GM23338 (cell line): ENCODE results near the gene ITPR2. TPM values are rescaled to one million over a fixed set of nuclear protein-coding genes. Genes with fewer than 3 reads are reported as not detected.
A peak's percentile ranks its signal among the peaks of the same experiment; 100 is the strongest.

Experiments used
- ATAC-seq: fragments of 200-7000 bp; cut with Tn5 transposase; 3 replicates; pipeline ENCODE4 v1.9.1; 2020
- DNase-seq: peaks from one replicate; pipeline ENCODE4 v3.0.0-alpha.2; 2015; ENCODE audit warnings: low spot score
- H2AFZ ChIP-seq: fragments of 200-600 bp; sonication (generic); 2 replicates; pipeline ENCODE4 v1.8.0; 2016; ENCODE audit warnings: antibody characterized with exemption, mild to moderate bottlenecking, moderate library complexity
- H3F3A ChIP-seq: fragments of 200-600 bp; sonication (generic); replicated peaks from 2 replicates; pipeline ENCODE4 v1.8.0; 2017; ENCODE audit warnings: antibody characterized with exemption, mixed run types, low read depth
- H3K27ac ChIP-seq: fragments of 200-600 bp; sonication (generic); 2 replicates; pipeline ENCODE4 v1.6.1; 2016; ENCODE audit warnings: low read depth
- H3K27me3 ChIP-seq: fragments of 200-600 bp; sonication (generic); 2 replicates; pipeline ENCODE4 v1.8.0; 2016; ENCODE audit warnings: mild to moderate bottlenecking, mixed run types, moderate library complexity; ENCODE audit not compliant: insufficient read depth
- H3K36me3 ChIP-seq: fragments of 200-600 bp; sonication (generic); 2 replicates; pipeline ENCODE4 v1.8.0; 2016; ENCODE audit warnings: mild to moderate bottlenecking; ENCODE audit not compliant: insufficient read depth
- H3K4me1 ChIP-seq: fragments of 200-600 bp; sonication (generic); 2 replicates; pipeline ENCODE4 v1.8.0; 2016; ENCODE audit warnings: mild to moderate bottlenecking, moderate library complexity; ENCODE audit not compliant: insufficient read depth
- H3K4me2 ChIP-seq: fragments of 200-600 bp; sonication (generic); 2 replicates; pipeline ENCODE4 v1.7.1; 2017; ENCODE audit warnings: mixed run types
- H3K4me3 ChIP-seq: fragments of 200-600 bp; sonication (generic); 2 replicates; pipeline ENCODE4 v1.6.1; 2016; ENCODE audit warnings: mixed run types
- H3K79me2 ChIP-seq: fragments of 200-600 bp; sonication (generic); replicated peaks from 2 replicates; pipeline ENCODE4 v1.8.0; 2017; ENCODE audit warnings: mild to moderate bottlenecking; ENCODE audit not compliant: insufficient read depth
- H3K9me2 ChIP-seq: fragments of 200-600 bp; sonication (generic); 2 replicates; pipeline ENCODE4 v1.8.0; 2017; ENCODE audit not compliant: insufficient read depth
- H4K20me1 ChIP-seq: fragments of 200-600 bp; sonication (generic); replicated peaks from 2 replicates; pipeline ENCODE4 v1.8.0; 2017; ENCODE audit warnings: mild to moderate bottlenecking; ENCODE audit not compliant: insufficient read depth
- H3K27ac Mint-ChIP-seq: 2 replicates; pipeline ENCODE4 v1.8.0; 2020; ENCODE audit warnings: inconsistent platforms, mild to moderate bottlenecking, moderate library complexity, mixed read lengths
- H3K27me3 Mint-ChIP-seq: 3 replicates; pipeline ENCODE4 v1.8.0; 2022; ENCODE audit warnings: low read depth, mild to moderate bottlenecking, moderate library complexity, mixed read lengths, inconsistent platforms; ENCODE audit not compliant: insufficient read depth, poor library complexity
- H3K36me3 Mint-ChIP-seq: 3 replicates; pipeline ENCODE4 v1.8.0; 2021; ENCODE audit warnings: low read depth, mild to moderate bottlenecking, inconsistent platforms, moderate library complexity, mixed read lengths
- H3K4me1 Mint-ChIP-seq: 3 replicates; pipeline ENCODE4 v1.8.0; 2020; ENCODE audit warnings: mild to moderate bottlenecking, inconsistent platforms, mixed read lengths
- H3K4me3 Mint-ChIP-seq: 3 replicates; pipeline ENCODE4 v1.8.0; 2021; ENCODE audit warnings: moderate library complexity, mild to moderate bottlenecking, inconsistent platforms, mixed read lengths
- H3K9me3 Mint-ChIP-seq: 3 replicates; pipeline ENCODE4 v1.8.0; 2020; ENCODE audit warnings: moderate library complexity, mild to moderate bottlenecking, inconsistent platforms, mixed read lengths
- CTCF ChIP-seq, 2 experiments: fragments of 200-600 bp in 1 of 2; sonication (generic) in 1 of 2; conservative IDR thresholded peaks; 2 replicates each; pipeline versions ENCODE4 v1.5.1 to v1.6.1; 2016 to 2017; ENCODE audit warnings: antibody characterized with exemption in 2 of 2, low read depth in 2 of 2, mild to moderate bottlenecking in 2 of 2, moderate library complexity in 1 of 2
- EZH2 ChIP-seq: fragments of 200-600 bp; sonication (generic); IDR thresholded peaks from one replicate; pipeline ENCODE4 v1.8.0; 2017; ENCODE audit warnings: antibody characterized with exemption, mild to moderate bottlenecking, low read depth; ENCODE audit not compliant: unreplicated experiment
- EZH2phosphoT487 ChIP-seq: fragments of 200-600 bp; sonication (generic); IDR thresholded peaks from one replicate; pipeline ENCODE4 v1.8.1; 2018; ENCODE audit warnings: antibody characterized with exemption; ENCODE audit not compliant: unreplicated experiment
- JUNB ChIP-seq: IDR thresholded peaks from one replicate; pipeline ENCODE4 v1.6.1; 2016; ENCODE audit warnings: antibody characterized with exemption; ENCODE audit not compliant: unreplicated experiment
- NANOG ChIP-seq: IDR thresholded peaks from 2 replicates; pipeline ENCODE4 v1.6.1; 2016; ENCODE audit warnings: antibody characterized with exemption, borderline replicate concordance
- POLR2AphosphoS5 ChIP-seq: IDR thresholded peaks from 2 replicates; pipeline ENCODE4 v1.6.1; 2016; ENCODE audit warnings: antibody characterized with exemption, low read depth
- REST ChIP-seq: IDR thresholded peaks from one replicate; pipeline ENCODE4 v1.6.1; 2018; ENCODE audit warnings: antibody characterized with exemption; ENCODE audit not compliant: unreplicated experiment
- STAT1 ChIP-seq: IDR thresholded peaks from one replicate; pipeline ENCODE4 v1.6.1; 2016; ENCODE audit warnings: antibody characterized with exemption; ENCODE audit not compliant: unreplicated experiment
- ZNF114 ChIP-seq: fragments of 250-450 bp; sonication (Bioruptor Pico); IDR thresholded peaks from 2 replicates; pipeline ENCODE4 v1.5.0; 2020; ENCODE audit warnings: mild to moderate bottlenecking, moderate library complexity
- polyA plus RNA-seq: library from polyadenylated mRNA; unstranded; fragments of >200 nt; fragmentation: Nextera tagmentation; extraction: Ambion mirVana; gene quantifications from 2 replicates; pipeline ENCODE4 v1.2.1, GENCODE V29; 2016
- total RNA-seq: library from RNA; depleted of rRNA; stranded (reverse); fragments of >200 nt; shearing (Covaris generic); gene quantifications from 2 replicates; pipeline ENCODE4 v1.2.3, GENCODE V29; 2014
- TF ChIP-seq, protein P1 (sequence below): IDR thresholded peaks from 2 replicates; pipeline ENCODE4 v1.6.1; 2016; ENCODE audit warnings: antibody characterized with exemption

The ITPR2 gene
- total and polyA plus RNA-seq, 2 experiments from 2014 or later: 44.5 to 65.2 TPM

- peaks cover 12% of the 10 kb centered on the region; the same call in 2 of the 3 replicates for H3K36me3 Mint-ChIP-seq
- H3K79me2 ChIP-seq: peaks cover 78% of the 10 kb centered on the region
- peaks cover 39% of the 10 kb centered on the region for H3K4me1 ChIP-seq
- H2AFZ ChIP-seq: no peak overlapping the region
- TF ChIP-seq CTCF (conservative IDR thresholded peaks at IDR 0.05; ENCODE audit: low read depth in 2 of 2) (no peak), ZNF114 (no peak), NANOG (no peak), REST (no peak), JUNB (no peak), POLR2AphosphoS5 (no peak), STAT1 (no peak), EZH2phosphoT487 (no peak)
- H3F3A ChIP-seq: no peaks in the 10 kb centered on the region
- H3K4me1 Mint-ChIP-seq: peaks cover 16% of the 10 kb centered on the region
- H3K4me2 ChIP-seq: no peak overlapping the region
- peaks cover 2% of the 10 kb centered on the region for H3K27me3 Mint-ChIP-seq
- ATAC-seq (no peak), DNase-seq (no peak)
- H3K9me2 ChIP-seq: no peaks in the 10 kb centered on the region
- H3K27ac ChIP-seq: 0 out of 2 replicates have a peak overlapping the region, but pooled peaks have one; percentile 17
- no peak overlapping the region for H3K4me3 Mint-ChIP-seq
- H3K4me3 ChIP-seq: no peak overlapping the region
- H4K20me1 ChIP-seq: no peaks in the 10 kb centered on the region
- no peaks in the 10 kb centered on the region for H3K27me3 ChIP-seq
- H3K27ac Mint-ChIP-seq: 0 out of 2 replicates have a peak overlapping the region, but pooled peaks have one; percentile 4
- no peaks in the 10 kb centered on the region for H3K9me3 Mint-ChIP-seq
- no peaks in the 10 kb centered on the region for H3K36me3 ChIP-seq
Measured at GRCh38 chr12:26817183-26817591, 15.8 kb downstream of the ITPR2 start.

DNA sequence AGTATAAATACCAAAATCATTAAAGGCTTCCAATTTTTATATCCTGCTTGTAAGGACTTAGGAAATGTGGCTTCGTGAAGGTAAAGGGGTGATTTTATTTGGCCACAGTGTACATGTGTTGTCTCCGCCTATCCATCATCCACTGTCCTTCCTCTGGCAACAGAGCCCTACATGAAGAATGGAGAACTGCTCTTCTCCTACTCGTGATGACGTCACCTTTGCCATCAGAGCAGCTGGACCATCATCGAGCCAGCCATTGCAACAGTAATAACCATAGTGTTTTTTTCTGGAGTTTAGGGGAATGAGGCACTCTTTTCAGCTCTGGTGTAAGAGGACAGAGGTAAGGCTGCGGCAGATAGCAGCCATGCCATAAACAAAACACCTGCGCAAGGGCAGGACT is 19.2 kb downstream of the ITPR2 start:
- H3F3A ChIP-seq: no peaks in the 10 kb centered on the region
- no peak overlapping the region; the same call in 1 of the 2 replicates for H3K27ac ChIP-seq
- Mint-ChIP-seq H3K9me3 (no peaks in the 10 kb centered on the region), H3K4me3 (no peak overlapping the region), H3K27ac (no peak overlapping the region), H3K4me1 (peaks cover 15% of the 10 kb centered on the region; the same call in 2 of the 3 replicates), H3K27me3 (peaks cover 2% of the 10 kb centered on the region), H3K36me3 (peaks cover 12% of the 10 kb centered on the region; the same call in 2 of the 3 replicates)
- no peak for TF ChIP-seq ZNF114
- no peak for TF ChIP-seq STAT1
- TF ChIP-seq EZH2: no peak
- TF ChIP-seq POLR2AphosphoS5: no peak
- TF ChIP-seq, protein P1, sequence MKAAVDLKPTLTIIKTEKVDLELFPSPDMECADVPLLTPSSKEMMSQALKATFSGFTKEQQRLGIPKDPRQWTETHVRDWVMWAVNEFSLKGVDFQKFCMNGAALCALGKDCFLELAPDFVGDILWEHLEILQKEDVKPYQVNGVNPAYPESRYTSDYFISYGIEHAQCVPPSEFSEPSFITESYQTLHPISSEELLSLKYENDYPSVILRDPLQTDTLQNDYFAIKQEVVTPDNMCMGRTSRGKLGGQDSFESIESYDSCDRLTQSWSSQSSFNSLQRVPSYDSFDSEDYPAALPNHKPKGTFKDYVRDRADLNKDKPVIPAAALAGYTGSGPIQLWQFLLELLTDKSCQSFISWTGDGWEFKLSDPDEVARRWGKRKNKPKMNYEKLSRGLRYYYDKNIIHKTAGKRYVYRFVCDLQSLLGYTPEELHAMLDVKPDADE: no peak
- TF ChIP-seq EZH2phosphoT487: no peak
- no peak for TF ChIP-seq CTCF (conservative IDR thresholded peaks at IDR 0.05; ENCODE audit: low read depth in 2 of 2)
- TF ChIP-seq JUNB: no peak
- no peak for TF ChIP-seq REST
- peaks cover 10% of the 10 kb centered on the region; the same call in 1 of the 2 replicates for H3K4me1 ChIP-seq
- ATAC-seq: no peak
- no peak overlapping the region for H3K4me2 ChIP-seq
- no peaks in the 10 kb centered on the region for H3K27me3 ChIP-seq
- H3K4me3 ChIP-seq: no peak overlapping the region
- H4K20me1 ChIP-seq: no peaks in the 10 kb centered on the region; the same call in 1 of the 2 replicates
- no peak overlapping the region for H2AFZ ChIP-seq
- DNase-seq: no peak
- H3K79me2 ChIP-seq: peaks cover 62% of the 10 kb centered on the region
- no peaks in the 10 kb centered on the region for H3K36me3 ChIP-seq
- no peaks in the 10 kb centered on the region for H3K9me2 ChIP-seq
